Measurements from ENCODE around the gene PPM1L. TPM values are rescaled to one million over a fixed set of nuclear protein-coding genes. Genes with fewer than 3 reads are reported as not detected.

PPM1L gene
- total and polyA plus RNA-seq, 4 experiments from 2014 or later: 0.84 to 6.5 (median 3.4) TPM

GRCh38 chr3:160820430-160820829, 64.4 kb downstream of the PPM1L start:
- Histone ChIP-seq H3K9me3 (ENCODE audit: control insufficient read depth in 1 of 2, low read length in 2 of 2) (no peaks in the 10 kb centered on the region), H3K27me3 (ENCODE audit: insufficient read depth, low read length) (no peaks in the 10 kb centered on the region), H3K27ac (ENCODE audit: low read depth, low read length) (no peak overlapping the region), H3K4me3 (ENCODE audit: low read length in 2 of 2) (no peak overlapping the region), H3K36me3 (ENCODE audit: insufficient read depth, low read length) (no peaks in the 10 kb centered on the region), H3K4me1 (ENCODE audit: insufficient read depth, low read length) (no peaks in the 10 kb centered on the region)
- no peak overlapping the region for H3K4me3 Mint-ChIP-seq
- H3K36me3 Mint-ChIP-seq: no peaks in the 10 kb centered on the region
- H3K4me1 Mint-ChIP-seq: peaks cover 0 to 1% (median 0%) of the 10 kb centered on the region in 4 donors
- H3K27me3 Mint-ChIP-seq: peaks cover 0 to 2% of the 10 kb centered on the region in 2 donors
- no peaks in the 10 kb centered on the region for H3K9me3 Mint-ChIP-seq
- DNase-seq: no peak
- ChIA-PET POLR2A (ENCODE audit: partially characterized antibody) (no interaction called here), CTCF (ENCODE audit: partially characterized antibody) (interaction anchor here (1.4 kb wide), 1 partner anchor 11 kb away, joined by 4 read pairs; no protein-coding TSS in a partner anchor)
- intact Hi-C loops (cut with micrococcal nuclease): no loop called here
- H3K27ac Mint-ChIP-seq: no peak overlapping the region

GRCh38 chr3:160822936-160823335, 66.9 kb downstream of the PPM1L start:
- Histone ChIP-seq H3K4me1 (ENCODE audit: insufficient read depth, low read length) (no peaks in the 10 kb centered on the region), H3K27me3 (ENCODE audit: insufficient read depth, low read length) (no peaks in the 10 kb centered on the region), H3K9me3 (ENCODE audit: control insufficient read depth in 1 of 2, low read length in 2 of 2) (no peaks in the 10 kb centered on the region), H3K27ac (ENCODE audit: low read depth, low read length) (no peak overlapping the region), H3K36me3 (ENCODE audit: insufficient read depth, low read length) (no peaks in the 10 kb centered on the region), H3K4me3 (ENCODE audit: low read length in 2 of 2) (no peak overlapping the region)
- Mint-ChIP-seq H3K27ac (no peak overlapping the region), H3K36me3 (no peaks in the 10 kb centered on the region), H3K4me3 (no peak overlapping the region), H3K9me3 (no peaks in the 10 kb centered on the region), H3K27me3 (no peaks in the 10 kb centered on the region), H3K4me1 (no peaks in the 10 kb centered on the region)
- ChIA-PET CTCF (ENCODE audit: partially characterized antibody) (interaction anchor here (0.9 kb wide), 1 partner anchor 12 kb away, joined by 4 read pairs; no protein-coding TSS in a partner anchor), POLR2A (ENCODE audit: partially characterized antibody) (no interaction called here)
- intact Hi-C loops (cut with micrococcal nuclease): no loop called here
- no peak for DNase-seq

GRCh38 chr3:160825311-160825800, 69.3 kb downstream of the PPM1L start:
- Mint-ChIP-seq H3K9me3 (no peaks in the 10 kb centered on the region), H3K4me1 (peaks cover 0 to 2% (median 0%) of the 10 kb centered on the region in 4 donors), H3K4me3 (no peak overlapping the region), H3K27ac (no peak overlapping the region), H3K36me3 (no peaks in the 10 kb centered on the region), H3K27me3 (no peaks in the 10 kb centered on the region)
- ChIA-PET POLR2A (ENCODE audit: partially characterized antibody) (no interaction called here), CTCF (ENCODE audit: partially characterized antibody) (no interaction called here)
- Histone ChIP-seq H3K4me3 (ENCODE audit: low read length in 2 of 2) (no peak overlapping the region), H3K4me1 (ENCODE audit: insufficient read depth, low read length) (no peaks in the 10 kb centered on the region), H3K9me3 (ENCODE audit: control insufficient read depth in 1 of 2, low read length in 2 of 2) (no peaks in the 10 kb centered on the region), H3K36me3 (ENCODE audit: insufficient read depth, low read length) (no peaks in the 10 kb centered on the region), H3K27ac (ENCODE audit: low read depth, low read length) (no peak overlapping the region), H3K27me3 (ENCODE audit: insufficient read depth, low read length) (no peaks in the 10 kb centered on the region)
- intact Hi-C loops (cut with micrococcal nuclease): no loop called here
- DNase-seq: no peak

GRCh38 chr3:160826408-160826807, 70.4 kb downstream of the PPM1L start:
- ChIA-PET POLR2A (ENCODE audit: partially characterized antibody) (no interaction called here), CTCF (ENCODE audit: partially characterized antibody) (no interaction called here)
- Mint-ChIP-seq H3K4me1 (peaks cover 0 to 2% (median 0%) of the 10 kb centered on the region in 4 donors), H3K9me3 (no peaks in the 10 kb centered on the region), H3K4me3 (no peak overlapping the region), H3K27ac (no peak overlapping the region), H3K36me3 (no peaks in the 10 kb centered on the region), H3K27me3 (no peaks in the 10 kb centered on the region)
- no peaks in the 10 kb centered on the region for H3K27me3 ChIP-seq (ENCODE audit: insufficient read depth, low read length)
- no peaks in the 10 kb centered on the region for H3K9me3 ChIP-seq (ENCODE audit: control insufficient read depth in 1 of 2, low read length in 2 of 2)
- no peak overlapping the region for H3K27ac ChIP-seq (ENCODE audit: low read depth, low read length)
- H3K36me3 ChIP-seq (ENCODE audit: insufficient read depth, low read length): no peaks in the 10 kb centered on the region
- no peak for DNase-seq
- intact Hi-C loops (cut with micrococcal nuclease): no loop called here
- H3K4me1 ChIP-seq (ENCODE audit: insufficient read depth, low read length): no peaks in the 10 kb centered on the region
- H3K4me3 ChIP-seq (ENCODE audit: low read length in 2 of 2): no peak overlapping the region

- Histone ChIP-seq H3K9me3 (ENCODE audit: control insufficient read depth in 1 of 2, low read length in 2 of 2) (no peaks in the 10 kb centered on the region), H3K4me1 (ENCODE audit: insufficient read depth, low read length) (no peaks in the 10 kb centered on the region), H3K36me3 (ENCODE audit: insufficient read depth, low read length) (no peaks in the 10 kb centered on the region), H3K4me3 (ENCODE audit: low read length in 2 of 2) (no peak overlapping the region), H3K27ac (ENCODE audit: low read depth, low read length) (no peak overlapping the region), H3K27me3 (ENCODE audit: insufficient read depth, low read length) (no peaks in the 10 kb centered on the region)
- intact Hi-C loops (cut with micrococcal nuclease): no loop called here
- Mint-ChIP-seq H3K27ac (no peak overlapping the region), H3K9me3 (peaks cover 0 to 1% (median 0%) of the 10 kb centered on the region in 8 donors), H3K4me3 (no peak overlapping the region), H3K27me3 (no peaks in the 10 kb centered on the region), H3K4me1 (peaks cover 0 to 2% (median 0%) of the 10 kb centered on the region in 4 donors), H3K36me3 (no peaks in the 10 kb centered on the region)
- DNase-seq: no peak
- POLR2A ChIA-PET (ENCODE audit: partially characterized antibody): no interaction called here
- CTCF ChIA-PET (ENCODE audit: partially characterized antibody): no interaction called here
Measured at GRCh38 chr3:160826991-160827390, 71.0 kb downstream of the PPM1L start.

- H3K4me1 ChIP-seq (ENCODE audit: insufficient read depth, low read length): no peaks in the 10 kb centered on the region
- H3K36me3 ChIP-seq (ENCODE audit: insufficient read depth, low read length): no peaks in the 10 kb centered on the region
- Mint-ChIP-seq H3K27ac (no peak overlapping the region), H3K9me3 (peaks cover 0 to 3% (median 0%) of the 10 kb centered on the region in 8 donors), H3K4me1 (peaks cover 0 to 2% (median 0%) of the 10 kb centered on the region in 4 donors), H3K27me3 (no peaks in the 10 kb centered on the region), H3K36me3 (no peaks in the 10 kb centered on the region), H3K4me3 (no peak overlapping the region)
- ChIA-PET POLR2A (ENCODE audit: partially characterized antibody) (no interaction called here), CTCF (ENCODE audit: partially characterized antibody) (no interaction called here)
- no peaks in the 10 kb centered on the region for H3K27me3 ChIP-seq (ENCODE audit: insufficient read depth, low read length)
- H3K9me3 ChIP-seq (ENCODE audit: control insufficient read depth in 1 of 2, low read length in 2 of 2): no peaks in the 10 kb centered on the region
- H3K4me3 ChIP-seq (ENCODE audit: low read length in 2 of 2): no peak overlapping the region
- no peak overlapping the region for H3K27ac ChIP-seq (ENCODE audit: low read depth, low read length)
- intact Hi-C loops (cut with micrococcal nuclease): no loop called here
- no peak for DNase-seq
Measured at GRCh38 chr3:160827516-160827915, 71.5 kb downstream of the PPM1L start.

GRCh38 chr3:160828880-160829279, 72.8 kb downstream of the PPM1L start:
- Histone ChIP-seq H3K27me3 (ENCODE audit: insufficient read depth, low read length) (no peaks in the 10 kb centered on the region), H3K9me3 (ENCODE audit: control insufficient read depth in 1 of 2, low read length in 2 of 2) (no peaks in the 10 kb centered on the region), H3K4me3 (ENCODE audit: low read length in 2 of 2) (no peak overlapping the region), H3K27ac (ENCODE audit: low read depth, low read length) (no peak overlapping the region), H3K4me1 (ENCODE audit: insufficient read depth, low read length) (no peaks in the 10 kb centered on the region), H3K36me3 (ENCODE audit: insufficient read depth, low read length) (no peaks in the 10 kb centered on the region)
- Mint-ChIP-seq H3K27ac (no peak overlapping the region), H3K4me3 (no peak overlapping the region), H3K27me3 (no peaks in the 10 kb centered on the region), H3K9me3 (peaks cover 0 to 3% (median 0%) of the 10 kb centered on the region in 8 donors), H3K36me3 (no peaks in the 10 kb centered on the region), H3K4me1 (peaks cover 0 to 2% (median 0%) of the 10 kb centered on the region in 4 donors)
- ChIA-PET CTCF (ENCODE audit: partially characterized antibody) (no interaction called here), POLR2A (ENCODE audit: partially characterized antibody) (no interaction called here)
- no peak for DNase-seq
- intact Hi-C loops (cut with micrococcal nuclease): no loop called here

Measured in CD4-positive, alpha-beta memory T cell (primary cell).